ENCODE results near the gene TMEM151A.

TMEM151A gene

DNA sequence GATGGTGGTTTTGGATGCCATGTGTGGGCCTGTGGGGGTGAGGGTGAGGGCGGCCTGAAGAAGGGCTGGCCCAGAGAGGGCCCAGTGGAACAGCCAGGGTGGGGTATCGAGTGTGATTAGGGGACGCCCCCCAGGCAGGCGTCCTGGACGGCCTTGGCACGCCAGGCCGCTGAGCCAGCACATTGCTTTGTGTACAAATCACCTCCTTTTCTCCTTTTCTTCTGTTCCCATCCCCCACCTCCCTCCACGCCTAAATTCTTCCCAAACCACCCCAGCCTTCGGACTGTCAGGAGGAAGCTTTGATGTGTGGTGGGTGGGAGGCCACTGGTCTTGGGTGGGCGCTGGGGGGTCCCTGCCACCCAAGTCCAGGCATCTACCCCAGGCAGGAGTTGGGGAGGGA lies 33.0 kb downstream of the TMEM151A start:
- no peak for DNase-seq

- DNase-seq, result no peak
Measured at GRCh38 chr11:66325263-66325671, 33.6 kb downstream of the TMEM151A start.

GRCh38 chr11:66326261-66327111 lies 34.8 kb downstream of the TMEM151A start:
- peak; percentile 29 to 31 for DNase-seq

DNA sequence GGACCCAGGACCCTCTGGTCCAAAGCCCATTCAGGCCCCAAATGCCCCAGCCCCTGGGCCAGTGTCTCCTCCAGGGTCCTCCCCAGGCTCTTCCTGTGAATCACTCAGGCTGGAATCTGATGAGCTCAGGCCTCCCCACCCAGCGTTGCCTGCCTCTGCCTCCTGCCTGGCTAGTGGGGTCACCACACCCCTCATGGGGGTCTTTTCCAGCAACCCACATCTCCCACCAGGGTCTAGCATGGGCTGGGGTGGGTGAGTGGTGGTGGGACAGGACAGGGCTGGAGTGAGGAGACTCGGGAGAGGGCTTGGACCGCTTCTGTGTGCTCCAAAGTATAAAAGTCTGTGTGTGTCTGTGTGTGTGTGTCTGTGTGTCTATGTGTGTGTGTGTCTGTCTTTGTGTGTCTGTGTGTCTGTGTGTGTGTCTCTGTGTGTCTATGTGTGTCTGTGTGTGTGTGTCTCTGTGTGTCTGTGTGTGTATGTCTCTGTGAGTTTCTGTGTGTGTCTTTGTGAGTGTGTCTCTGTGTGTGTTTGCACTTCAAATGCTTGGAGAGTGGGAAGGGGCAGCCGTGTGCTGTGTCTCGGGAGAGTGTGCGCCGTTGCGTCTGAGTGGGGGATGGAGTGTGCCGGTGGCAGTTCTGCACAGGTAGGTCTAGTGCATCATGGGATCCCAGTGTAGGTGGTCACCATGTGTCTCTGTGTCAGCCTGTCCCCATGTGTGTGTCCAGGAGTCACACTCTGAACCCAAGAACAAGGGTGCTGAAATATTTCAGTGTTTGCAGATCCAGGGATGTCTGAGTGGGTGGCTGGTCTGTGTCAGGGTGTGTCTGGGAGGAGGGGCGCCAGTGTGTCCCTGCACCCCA lies 35.7 kb downstream of the TMEM151A start:
- DNase-seq, result no peak

GRCh38 chr11:66328031-66328301 lies 36.3 kb downstream of the TMEM151A start:
- DNase-seq, result peak; percentile 62 to 64

- DNase-seq, result peak; percentile 84
Measured at GRCh38 chr11:66328302-66329144, 36.8 kb downstream of the TMEM151A start.

DNA sequence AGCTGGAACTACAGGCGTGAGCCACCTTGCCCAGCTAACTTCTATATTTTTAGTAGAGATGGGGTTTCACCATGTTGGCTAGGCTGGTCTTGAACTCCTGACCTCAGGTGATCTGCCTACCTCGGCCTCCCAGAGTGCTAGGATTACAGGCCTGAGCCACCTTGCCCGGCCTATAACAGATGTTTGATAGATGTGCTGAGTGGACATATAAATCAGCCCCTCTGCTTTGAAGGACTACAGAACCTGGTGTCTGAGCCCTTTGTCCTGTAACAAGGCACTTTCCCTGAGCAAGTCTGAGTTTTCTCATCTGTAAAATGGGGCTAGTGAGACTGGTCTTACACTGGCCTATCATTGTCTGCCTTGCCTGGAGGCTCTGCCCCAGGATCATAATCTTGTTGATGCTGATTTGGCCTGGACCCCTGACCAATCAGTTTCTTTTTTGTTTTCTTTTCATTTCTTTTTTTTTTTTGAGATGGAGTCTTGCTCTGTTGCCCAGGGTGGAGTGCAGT lies 37.5 kb downstream of the TMEM151A start:
- no peak for DNase-seq

DNA sequence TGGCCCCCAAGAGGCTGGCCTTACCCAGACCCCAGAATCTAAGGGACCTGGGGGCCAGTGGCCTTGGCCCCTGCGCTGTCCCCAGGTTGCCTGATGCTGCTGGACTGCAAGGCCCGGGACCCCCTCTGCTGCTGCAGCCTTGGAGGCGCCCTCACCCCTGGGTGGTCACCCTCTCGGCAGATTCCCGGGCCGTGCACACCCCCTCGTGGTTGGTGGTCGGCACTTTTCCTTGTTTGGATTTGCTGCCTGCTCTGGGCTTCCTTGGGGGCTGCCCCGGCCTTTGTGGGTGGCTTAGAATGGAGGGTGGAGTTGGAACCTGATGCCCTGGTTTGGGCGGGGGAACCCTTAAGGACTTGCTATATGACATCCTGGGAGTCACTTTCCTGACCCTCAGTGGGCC lies 39.2 kb downstream of the TMEM151A start:
- DNase-seq, result no peak

DNA sequence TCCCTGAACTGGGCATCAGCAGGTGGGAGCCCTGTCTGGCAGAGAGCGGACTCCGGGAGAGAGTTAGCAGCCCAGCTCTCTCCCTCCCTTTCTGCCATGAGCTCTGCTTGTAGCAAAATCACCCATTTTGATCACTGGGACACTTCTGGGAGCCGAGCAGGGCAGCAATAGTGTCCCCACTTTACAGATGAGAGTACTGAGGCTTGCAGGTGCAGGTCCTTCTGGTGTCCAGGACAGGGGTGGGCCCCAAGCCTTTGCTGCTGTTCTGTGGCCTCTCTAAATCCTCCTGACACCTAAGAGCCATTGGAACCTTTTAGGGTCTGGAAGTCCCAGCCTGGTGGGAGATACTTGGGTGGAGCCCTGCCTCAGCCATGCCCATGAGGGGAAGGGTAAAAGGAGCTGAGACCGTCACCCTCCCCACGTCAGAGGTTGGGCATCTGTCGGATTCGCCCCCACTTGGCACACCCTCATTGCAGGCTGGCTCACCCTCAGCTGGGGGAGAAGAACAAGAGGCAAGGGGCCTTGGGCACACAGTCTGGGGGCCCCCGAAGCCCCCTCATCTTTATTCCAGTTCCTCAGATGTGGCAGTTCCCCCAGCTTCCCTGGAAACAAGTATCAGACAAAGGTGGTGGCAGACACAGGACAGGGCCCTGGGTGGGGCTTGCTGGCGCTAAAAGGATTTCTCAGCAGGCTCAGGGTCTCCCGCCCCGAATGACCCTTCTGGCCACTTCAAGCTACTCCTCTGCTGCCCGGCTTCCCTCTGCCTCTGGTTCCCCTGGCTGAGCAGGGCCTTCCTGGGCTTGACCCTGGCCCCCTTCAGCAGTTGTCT lies 40.1 kb downstream of the TMEM151A start:
- DNase-seq, result no peak

DNA sequence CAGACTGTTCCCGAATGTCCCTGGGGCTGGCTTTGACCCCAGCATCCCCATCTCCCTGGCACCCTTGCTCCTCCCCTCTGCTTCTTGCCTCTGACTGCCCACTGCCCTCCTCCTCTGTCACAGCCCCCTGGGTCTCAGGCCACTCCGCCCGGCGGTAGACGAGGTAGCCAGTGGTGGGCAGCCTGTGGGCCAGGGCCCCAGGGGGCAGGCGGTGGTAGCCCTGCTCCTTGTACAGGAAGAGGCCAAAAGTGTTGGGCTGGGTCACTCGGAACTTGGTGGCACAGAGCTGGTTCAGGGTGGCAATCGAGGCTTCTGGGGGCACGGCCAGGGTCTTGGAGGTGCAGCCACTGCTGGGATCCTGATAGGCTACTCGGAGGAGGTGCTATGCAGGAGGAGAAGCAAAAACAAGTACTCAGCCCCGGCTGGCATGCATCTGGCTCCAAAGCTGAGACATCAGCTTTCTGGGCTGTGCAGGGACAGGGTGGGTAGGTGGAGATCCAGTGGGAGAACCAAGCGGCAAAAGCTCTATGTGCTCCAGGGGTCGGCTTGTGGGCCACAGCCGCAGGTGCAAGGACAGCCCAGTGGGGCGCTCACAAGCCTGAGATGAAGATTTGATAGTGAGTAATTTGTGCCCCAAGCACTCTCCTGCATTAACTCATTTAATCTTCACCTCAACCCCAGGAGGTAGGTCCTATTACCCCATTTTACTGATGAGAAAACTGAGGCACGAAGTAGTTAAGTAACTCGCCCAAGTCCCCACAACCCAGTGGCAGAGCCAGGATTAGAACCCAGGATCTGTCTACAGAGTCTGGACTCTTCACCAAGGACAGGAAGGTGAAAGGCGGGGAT lies 40.9 kb downstream of the TMEM151A start:
- DNase-seq, result no peak

- DNase-seq, result no peak
Measured at GRCh38 chr11:66333220-66333877, 41.7 kb downstream of the TMEM151A start.

- no peak for DNase-seq
Measured at GRCh38 chr11:66333896-66334604, 42.4 kb downstream of the TMEM151A start.

GRCh38 chr11:66334605-66335442 lies 43.1 kb downstream of the TMEM151A start:
- DNase-seq, result peak in 1 of 2 donors; percentile 27

DNA sequence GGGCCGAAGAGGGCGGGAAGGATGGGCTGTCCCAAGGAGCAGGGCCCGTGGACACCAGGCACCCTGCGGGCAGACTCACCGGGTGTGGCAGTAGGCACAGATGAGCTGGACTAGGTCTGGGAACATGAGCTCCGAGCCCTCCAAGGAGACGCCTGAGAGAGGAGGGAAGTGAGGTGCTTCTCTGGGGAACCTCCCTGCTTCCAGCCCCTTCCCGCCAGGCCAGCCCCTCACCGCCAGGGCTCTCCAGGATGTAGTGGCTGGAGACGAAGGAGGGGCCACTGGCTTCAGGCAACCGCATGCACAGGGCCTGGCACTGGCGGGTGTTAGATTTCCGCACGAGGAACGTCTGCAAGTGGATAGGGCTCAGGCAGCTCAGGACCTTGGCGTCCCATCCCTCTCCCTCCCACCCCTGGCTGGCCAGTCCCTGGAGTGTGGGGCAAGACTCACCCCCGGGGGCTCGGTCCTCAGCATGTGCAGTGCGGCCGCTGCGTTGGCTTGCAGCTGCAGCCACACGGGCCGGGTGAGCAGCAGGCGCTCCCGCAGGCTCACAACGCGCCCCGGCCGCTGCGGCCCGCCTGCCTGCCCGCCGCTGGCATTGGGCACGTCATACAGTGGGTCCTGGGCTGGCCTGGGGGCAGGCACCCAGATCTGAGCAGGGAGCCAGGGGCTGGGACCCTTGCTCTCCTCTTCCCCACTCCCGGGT lies 44.0 kb downstream of the TMEM151A start:
- no peak for DNase-seq

- peak; percentile 54 to 71 for DNase-seq
Measured at GRCh38 chr11:66336234-66337102, 44.8 kb downstream of the TMEM151A start, which contains the start of gene RIN1. Gene RIN1 (minus strand): TSS chr11:66336434. CDS start chr11:66336402, 32 bp downstream.

- no peak for DNase-seq
Measured at GRCh38 chr11:66337103-66337899, 45.6 kb downstream of the TMEM151A start.
